Cardiac muscle cell (in vitro differentiated cells and primary cell): ENCODE measurements around the gene KRTAP12-1. TPM values are rescaled to one million over a fixed set of nuclear protein-coding genes. Genes with fewer than 3 reads are reported as not detected.
A peak's percentile ranks its signal among the peaks of the same experiment; 100 is the strongest.

Source experiments
- DNase-seq, 2 donors: peaks; one replicate each; pipeline versions ENCODE4 v3.0.0 to v3.0.0-alpha.2; 2010 to 2017; ENCODE audit warnings: low read depth in 1 of 2, low spot score in 1 of 2
- H3K27ac ChIP-seq: fragments of 200-600 bp; sonication (generic); 2 replicates; pipeline ENCODE4 v1.5.1; 2016
- H3K27me3 ChIP-seq: fragments of 200-600 bp; sonication (generic); 2 replicates; pipeline ENCODE4 v1.6.0; 2016; ENCODE audit warnings: control low read depth
- H3K36me3 ChIP-seq: fragments of 200-600 bp; sonication (generic); 2 replicates; pipeline ENCODE4 v1.5.1; 2016; ENCODE audit warnings: control low read depth
- H3K4me1 ChIP-seq: fragments of 200-600 bp; sonication (generic); 2 replicates; pipeline ENCODE4 v1.8.1; 2017; ENCODE audit warnings: low read depth, mild to moderate bottlenecking, mixed run types
- H3K4me3 ChIP-seq: fragments of 200-600 bp; sonication (generic); 2 replicates; pipeline ENCODE4 v1.5.1; 2016; ENCODE audit warnings: mild to moderate bottlenecking
- H3K9me3 ChIP-seq: fragments of 200-600 bp; sonication (generic); 2 replicates; pipeline ENCODE4 v1.5.1; 2017; ENCODE audit warnings: low read depth, mild to moderate bottlenecking, control low read depth
- CTCF ChIP-seq: IDR thresholded peaks from 2 replicates; pipeline ENCODE4 v1.5.1; 2012; ENCODE audit warnings: low read depth, mild to moderate bottlenecking, low read length
- polyA plus RNA-seq: library from polyadenylated mRNA; unstranded; fragments of >200 nt; fragmentation: Nextera tagmentation; extraction: Ambion mirVana; gene quantifications from 2 replicates; pipeline ENCODE4 v1.2.1, GENCODE V29; 2016
- total RNA-seq: library from RNA; depleted of rRNA; stranded (reverse); fragments of >200 nt; gene quantifications from 2 replicates; pipeline ENCODE4 v1.2.3, GENCODE V29; 2016

Gene KRTAP12-1
- total and polyA plus RNA-seq, 2 experiments from 2014 or later = not detected

DNA sequence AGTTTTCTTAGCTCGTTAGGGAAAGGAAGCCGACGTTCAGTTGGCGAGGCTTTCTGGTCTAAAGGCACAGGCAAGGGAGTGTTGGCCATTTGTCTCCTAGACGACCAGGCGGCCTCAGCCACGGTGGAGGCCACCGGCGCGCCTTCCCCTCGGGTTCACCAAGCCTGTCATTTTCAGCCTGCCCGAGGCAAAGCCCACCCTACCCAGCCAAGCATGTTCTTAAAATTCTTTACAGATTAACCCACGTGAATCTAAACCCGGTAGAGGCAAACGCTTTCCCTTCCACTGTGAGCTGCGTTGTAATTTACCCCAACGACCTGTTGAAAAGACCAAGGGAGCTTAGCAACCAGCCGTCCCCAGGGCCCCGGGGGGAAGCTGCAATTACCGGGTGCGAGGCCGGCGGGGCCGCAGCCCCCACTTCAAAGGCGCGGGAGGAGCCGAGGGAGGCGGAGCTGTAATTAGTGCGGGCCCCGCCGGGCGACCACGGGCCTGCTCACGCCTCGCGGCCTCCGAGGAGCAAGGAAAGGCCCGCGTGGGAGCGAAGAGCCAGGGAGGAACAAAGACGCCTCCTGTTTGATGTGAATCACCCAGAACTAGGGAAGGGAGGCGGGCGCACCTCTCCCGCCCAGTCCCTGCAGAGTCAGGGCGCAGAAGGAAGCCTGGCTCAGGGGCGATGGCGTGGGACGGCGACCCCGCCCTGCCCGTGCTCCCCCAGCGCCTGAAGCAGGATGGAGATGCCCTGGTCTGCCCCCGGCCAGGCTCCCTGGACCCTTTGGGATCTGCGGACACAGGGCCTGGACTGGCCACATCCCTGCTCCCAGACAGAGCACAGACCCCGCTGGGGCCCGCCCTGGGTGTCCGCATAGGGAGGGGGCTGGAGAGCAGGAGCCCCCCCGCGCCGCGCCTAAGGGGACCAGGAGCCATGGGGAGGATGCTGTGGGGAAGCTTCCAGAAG is 41.5 kb upstream of the KRTAP12-1 start:
- TF ChIP-seq CTCF = no peak
- Histone ChIP-seq H3K36me3 (no peaks in the 10 kb centered on the region), H3K4me1 (peaks cover 5% of the 10 kb centered on the region), H3K27ac (no peak overlapping the region), H3K4me3 (no peak overlapping the region), H3K9me3 (no peaks in the 10 kb centered on the region), H3K27me3 (peaks cover 7% of the 10 kb centered on the region)
- peak in 1 of 2 donors; percentile 7 for DNase-seq

- Histone ChIP-seq H3K36me3 (no peaks in the 10 kb centered on the region), H3K9me3 (no peaks in the 10 kb centered on the region), H3K27ac (no peak overlapping the region), H3K4me3 (no peak overlapping the region), H3K27me3 (peaks cover 7% of the 10 kb centered on the region), H3K4me1 (peaks cover 5% of the 10 kb centered on the region)
- no peak for DNase-seq
- no peak for TF ChIP-seq CTCF
Measured at GRCh38 chr21:44722731-44723130, 40.8 kb upstream of the KRTAP12-1 start.

DNA sequence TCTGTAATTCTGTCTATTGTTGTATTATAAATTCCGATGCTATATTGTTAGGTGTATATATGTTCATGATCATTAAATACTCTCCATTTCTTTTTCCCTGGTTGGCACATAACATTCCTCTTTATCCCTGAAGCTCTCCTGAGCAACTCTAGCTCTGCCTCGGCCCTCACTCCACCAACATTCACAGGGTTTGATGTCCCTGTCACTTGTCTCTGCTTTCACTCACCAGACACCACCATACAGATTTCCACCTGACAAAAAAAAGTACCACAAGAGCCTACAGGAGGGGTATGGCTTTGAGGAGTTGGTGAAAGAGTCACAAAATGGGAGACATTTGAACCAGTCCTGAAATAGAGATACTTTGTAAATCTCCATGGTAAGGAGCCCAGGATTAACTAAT is 38.2 kb upstream of the KRTAP12-1 start:
- H3K27ac ChIP-seq = peak overlapping the region; percentile 37
- peak in 1 of 2 donors; percentile 87 for DNase-seq
- H3K9me3 ChIP-seq = no peaks in the 10 kb centered on the region
- peaks cover 3% of the 10 kb centered on the region for H3K27me3 ChIP-seq
- H3K4me1 ChIP-seq = peaks cover 5% of the 10 kb centered on the region
- no peak for TF ChIP-seq CTCF
- no peaks in the 10 kb centered on the region for H3K36me3 ChIP-seq
- no peak overlapping the region for H3K4me3 ChIP-seq

DNA sequence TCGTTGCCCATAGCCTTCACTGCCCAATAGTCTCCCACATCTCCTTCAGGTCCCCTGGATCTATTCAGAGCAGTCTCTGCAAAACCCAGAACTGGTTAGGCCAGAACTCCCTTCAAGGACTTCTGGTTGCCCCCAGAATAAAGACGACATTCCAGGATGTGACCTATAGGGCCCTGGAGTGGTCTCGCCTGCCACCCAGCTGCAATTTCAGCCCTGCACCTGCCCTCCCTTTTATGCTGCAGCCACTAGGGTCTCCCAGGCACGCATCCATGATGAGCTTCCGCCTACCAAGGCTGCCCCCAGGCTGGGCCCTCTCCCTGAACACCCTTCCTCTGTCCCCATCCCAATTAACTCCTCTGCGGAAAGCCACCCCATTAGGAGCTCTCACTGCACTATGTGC is 36.6 kb upstream of the KRTAP12-1 start:
- Histone ChIP-seq H3K4me3 (no peak overlapping the region), H3K36me3 (no peaks in the 10 kb centered on the region), H3K27me3 (peaks cover 19% of the 10 kb centered on the region), H3K9me3 (no peaks in the 10 kb centered on the region), H3K4me1 (peaks cover 5% of the 10 kb centered on the region), H3K27ac (no peak overlapping the region)
- no peak for DNase-seq
- no peak for TF ChIP-seq CTCF

GRCh38 chr21:44718093-44718492 is 36.1 kb upstream of the KRTAP12-1 start:
- Histone ChIP-seq H3K27ac (no peak overlapping the region), H3K36me3 (no peaks in the 10 kb centered on the region), H3K4me3 (no peak overlapping the region), H3K9me3 (no peaks in the 10 kb centered on the region), H3K27me3 (peaks cover 24% of the 10 kb centered on the region), H3K4me1 (peaks cover 5% of the 10 kb centered on the region)
- TF ChIP-seq CTCF = no peak
- no peak for DNase-seq
